ENCODE results near the gene PGBD5. TPM values are rescaled to one million over a fixed set of nuclear protein-coding genes. Genes with fewer than 3 reads are reported as not detected.

Gene PGBD5
- total RNA-seq, 1 donor from 2014 or later: 1.0 TPM

- H3K4me1 Mint-ChIP-seq (ENCODE audit: unreplicated experiment): peaks cover 5% of the 10 kb centered on the region
- peak; percentile 81 for TF ChIP-seq CTCF (IDR thresholded peaks at IDR 0.05)
- DNase-seq (ENCODE audit: extremely low spot score, unreplicated experiment): no peak
- no peak overlapping the region for H3K4me3 Mint-ChIP-seq (ENCODE audit: unreplicated experiment)
- H3K27me3 Mint-ChIP-seq (ENCODE audit: unreplicated experiment): no peaks in the 10 kb centered on the region
- peaks cover 26% of the 10 kb centered on the region for H3K36me3 Mint-ChIP-seq (ENCODE audit: unreplicated experiment)
- no peaks in the 10 kb centered on the region for H3K9me3 Mint-ChIP-seq (ENCODE audit: unreplicated experiment)
- peak overlapping the region; percentile 34 for H3K27ac Mint-ChIP-seq (ENCODE audit: unreplicated experiment)
These were observed 157.6 kb downstream of the PGBD5 start for GRCh38 chr1:230268371-230269170.

DNA sequence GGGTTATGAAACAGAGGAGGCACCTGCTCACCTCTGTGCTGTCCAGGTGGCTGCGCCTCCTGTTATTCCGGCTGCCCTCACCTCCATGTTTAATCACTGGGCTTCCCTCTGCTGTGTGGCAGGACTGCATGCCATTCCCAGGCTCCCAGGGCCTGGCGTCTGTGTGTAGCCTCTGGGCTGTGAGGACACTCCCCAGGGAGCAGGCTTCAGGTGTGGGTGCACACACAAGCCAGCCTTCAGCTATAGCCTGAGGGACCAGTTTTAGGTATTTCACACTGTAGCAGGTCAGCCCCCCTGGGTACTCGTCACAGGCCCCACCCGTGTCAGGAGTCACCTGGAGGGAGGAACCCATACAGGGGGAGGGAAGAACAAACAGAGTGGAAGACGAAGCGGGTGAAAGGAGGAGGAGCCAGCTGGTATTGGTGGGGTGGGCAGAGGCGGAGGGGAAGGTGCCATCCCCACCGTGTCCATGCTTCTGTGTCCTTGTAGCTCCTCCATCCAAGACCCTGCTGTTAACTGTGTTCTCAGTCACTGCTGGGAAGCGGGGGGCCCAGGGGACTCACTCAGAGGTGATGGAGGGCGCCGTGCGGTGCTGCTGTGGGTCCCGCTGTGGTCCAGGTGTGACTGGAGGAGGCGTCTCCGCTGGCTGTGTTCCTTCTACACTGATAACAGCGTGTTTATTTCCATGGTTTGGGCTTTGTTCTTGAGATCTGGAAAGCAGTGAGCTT, 158.6 kb downstream of the PGBD5 start:
- no peak for DNase-seq (ENCODE audit: extremely low spot score, unreplicated experiment)
- H3K27me3 Mint-ChIP-seq (ENCODE audit: unreplicated experiment): no peaks in the 10 kb centered on the region
- H3K4me3 Mint-ChIP-seq (ENCODE audit: unreplicated experiment): no peak overlapping the region
- H3K36me3 Mint-ChIP-seq (ENCODE audit: unreplicated experiment): peaks cover 29% of the 10 kb centered on the region
- no peak for TF ChIP-seq CTCF (IDR thresholded peaks at IDR 0.05)
- peaks cover 5% of the 10 kb centered on the region for H3K4me1 Mint-ChIP-seq (ENCODE audit: unreplicated experiment)
- no peaks in the 10 kb centered on the region for H3K9me3 Mint-ChIP-seq (ENCODE audit: unreplicated experiment)
- peak overlapping the region; percentile 1 for H3K27ac Mint-ChIP-seq (ENCODE audit: unreplicated experiment)

- Mint-ChIP-seq H3K9me3 (ENCODE audit: unreplicated experiment) (no peaks in the 10 kb centered on the region), H3K27ac (ENCODE audit: unreplicated experiment) (no peak overlapping the region), H3K4me1 (ENCODE audit: unreplicated experiment) (peaks cover 5% of the 10 kb centered on the region)
These were observed 159.7 kb downstream of the PGBD5 start for GRCh38 chr1:230266456-230266855.

DNA sequence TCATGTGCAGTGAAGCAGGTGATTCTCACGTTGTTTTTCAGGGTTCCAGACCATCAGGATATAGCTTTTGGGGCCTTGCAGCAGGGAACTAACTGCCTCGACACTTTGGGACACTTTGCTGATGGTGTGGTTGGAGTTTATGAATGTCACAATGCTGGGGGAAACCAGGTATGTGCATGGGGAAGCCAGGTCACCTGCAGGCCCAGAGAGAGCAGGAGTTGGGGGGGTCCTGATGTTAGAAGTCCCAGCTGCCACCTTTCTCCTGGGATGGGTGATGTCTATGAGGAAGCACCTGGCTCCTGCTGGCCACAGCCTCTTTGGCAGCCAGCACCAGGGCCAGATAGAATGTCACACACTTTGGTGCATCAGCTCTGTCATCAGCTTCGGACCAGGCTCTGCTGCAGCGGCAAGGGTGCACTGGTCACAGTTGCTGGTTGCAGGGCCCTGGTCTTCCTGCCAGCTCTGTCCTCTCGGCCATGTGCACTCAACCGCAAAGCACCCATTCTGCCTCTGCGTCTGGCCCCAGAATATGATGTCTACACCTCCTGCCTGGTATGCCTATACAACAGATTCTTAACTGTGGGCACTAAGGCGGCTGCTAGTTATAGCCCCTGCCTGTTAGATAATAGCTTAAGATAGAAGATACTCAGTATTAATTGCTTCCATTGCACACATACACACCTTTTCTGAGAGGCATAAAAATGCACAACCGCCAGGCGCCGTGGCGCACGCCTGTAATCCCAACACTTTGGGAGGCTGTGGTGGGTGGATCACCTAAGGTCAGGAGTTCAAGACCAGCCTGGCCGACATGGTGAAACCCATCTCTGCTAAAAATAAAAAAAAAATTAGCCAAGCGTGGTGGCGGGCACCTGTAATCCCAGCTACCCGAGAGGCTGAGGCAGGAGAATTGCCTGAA, 160.7 kb downstream of the PGBD5 start:
- DNase-seq (ENCODE audit: extremely low spot score, unreplicated experiment): no peak
- Mint-ChIP-seq H3K4me3 (ENCODE audit: unreplicated experiment) (no peak overlapping the region), H3K27ac (ENCODE audit: unreplicated experiment) (no peak overlapping the region), H3K27me3 (ENCODE audit: unreplicated experiment) (no peaks in the 10 kb centered on the region), H3K4me1 (ENCODE audit: unreplicated experiment) (peaks cover 3% of the 10 kb centered on the region), H3K36me3 (ENCODE audit: unreplicated experiment) (peaks cover 28% of the 10 kb centered on the region), H3K9me3 (ENCODE audit: unreplicated experiment) (no peaks in the 10 kb centered on the region)
- no peak for TF ChIP-seq CTCF (IDR thresholded peaks at IDR 0.05)

More at GRCh38 chr1:230266456-230266855, 159.7 kb downstream of the PGBD5 start:
- Mint-ChIP-seq H3K27me3 (ENCODE audit: unreplicated experiment) (no peaks in the 10 kb centered on the region), H3K36me3 (ENCODE audit: unreplicated experiment) (peaks cover 29% of the 10 kb centered on the region), H3K4me3 (ENCODE audit: unreplicated experiment) (no peak overlapping the region)
- no peak for TF ChIP-seq CTCF (IDR thresholded peaks at IDR 0.05)
- DNase-seq (ENCODE audit: extremely low spot score, unreplicated experiment): no peak

Other genes with a start within 250 kb of the PGBD5 start
- gene COG2, start 216.1 kb upstream of the PGBD5 start, total RNA-seq: 22.0 and 24.1 TPM in 2 replicates